Activated CD4-positive, alpha-beta T cell treated with anti-CD3 and anti-CD28 coated beads, Interleukin-2, amount 10 ng/mL, durations not matched to agents 24 days and 14 days (primary cell): ENCODE data around the gene CAMK1G. TPM values are rescaled to one million over a fixed set of nuclear protein-coding genes. Genes with fewer than 3 reads are reported as not detected.
A peak's percentile ranks its signal among the peaks of the same experiment; 100 is the strongest.

Experiments
- DNase-seq: peaks from one replicate; pipeline ENCODE4 v3.0.0; 2022
- H3K27ac Mint-ChIP-seq: one replicate; pipeline ENCODE4 v1.8.0; 2022; ENCODE audit warnings: mild to moderate bottlenecking, mixed read lengths
- H3K27me3 Mint-ChIP-seq: one replicate; pipeline ENCODE4 v1.8.0; 2022; ENCODE audit warnings: mixed read lengths
- H3K36me3 Mint-ChIP-seq: one replicate; pipeline ENCODE4 v1.8.0; 2022; ENCODE audit warnings: low read depth, mild to moderate bottlenecking, mixed read lengths
- H3K4me1 Mint-ChIP-seq: one replicate; pipeline ENCODE4 v1.8.0; 2021; ENCODE audit warnings: mixed read lengths
- H3K4me3 Mint-ChIP-seq: one replicate; pipeline ENCODE4 v1.8.0; 2022; ENCODE audit warnings: mild to moderate bottlenecking, moderate library complexity, mixed read lengths
- H3K9me3 Mint-ChIP-seq: one replicate; pipeline ENCODE4 v1.8.0; 2021; ENCODE audit warnings: mixed read lengths
- intact Hi-C: fragments of 100-400 bp; cut with micrococcal nuclease; formaldehyde crosslinking; loops from one replicate; pipeline ENCODE4 v1.15.1; 2023
- total RNA-seq: library from RNA; stranded (reverse); gene quantifications from 2 replicates; pipeline ENCODE4 v1.2.3, GENCODE V29; 2022

CAMK1G gene
- total RNA-seq, 1 donor from 2014 or later, result 0.54 TPM

- no peak overlapping the region for H3K4me3 Mint-ChIP-seq
Observed at GRCh38 chr1:209622841-209623829, 39.6 kb downstream of the CAMK1G start.

DNA sequence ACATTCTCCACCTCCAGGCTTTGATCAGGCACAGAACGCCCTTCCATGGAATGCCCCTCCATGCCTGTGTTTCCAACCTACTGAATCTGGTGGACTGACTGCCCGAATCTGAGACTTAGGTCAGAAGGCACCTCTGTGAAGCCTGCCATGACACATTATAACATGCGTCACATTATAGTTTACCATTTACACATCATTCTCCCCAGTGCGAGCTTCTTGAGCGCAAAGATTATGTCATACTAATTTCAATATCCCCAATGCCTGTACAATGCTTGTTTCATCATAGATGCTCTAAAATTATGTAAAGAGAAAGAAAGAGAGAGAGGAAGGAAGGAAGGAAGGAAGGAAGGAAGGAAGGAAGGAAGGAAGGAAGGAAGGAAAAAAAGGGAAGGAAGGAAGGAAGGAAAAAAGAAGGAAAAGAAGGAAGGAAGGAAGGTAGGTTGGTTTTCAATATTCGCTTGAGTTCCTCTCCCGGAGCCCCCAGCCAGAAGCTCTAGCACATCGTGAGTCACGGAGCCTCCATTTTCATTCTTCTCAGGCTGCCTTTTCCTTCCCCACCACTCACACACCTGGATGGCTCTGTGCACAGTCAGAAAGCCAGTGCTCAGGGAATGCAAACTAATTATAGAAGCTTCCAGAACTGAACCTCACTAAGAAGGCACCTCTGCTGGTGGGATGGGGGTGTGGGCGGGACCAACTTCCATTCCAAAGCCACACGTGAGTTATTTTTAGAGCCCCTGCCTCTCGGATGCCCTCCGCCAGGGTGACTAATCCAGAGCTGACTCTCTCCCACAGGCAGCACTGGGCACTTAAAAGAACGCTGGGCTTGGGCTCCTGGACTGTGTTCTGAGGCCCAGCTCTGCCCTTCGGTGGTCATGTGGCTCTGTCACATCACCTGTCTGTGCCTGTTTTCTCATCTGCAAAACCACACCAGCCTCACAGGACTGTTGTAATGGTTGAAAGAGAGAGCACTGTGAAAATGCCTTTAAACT lies 41.3 kb downstream of the CAMK1G start:
- intact Hi-C loops, result no loop called here
- no peaks in the 10 kb centered on the region for H3K27me3 Mint-ChIP-seq
- no peak overlapping the region for H3K27ac Mint-ChIP-seq
- peaks cover 8% of the 10 kb centered on the region for H3K4me1 Mint-ChIP-seq
- no peak for DNase-seq
- H3K36me3 Mint-ChIP-seq, result peaks cover 3% of the 10 kb centered on the region
- no peak overlapping the region for H3K4me3 Mint-ChIP-seq
- no peaks in the 10 kb centered on the region for H3K9me3 Mint-ChIP-seq

More at GRCh38 chr1:209622841-209623829, 39.6 kb downstream of the CAMK1G start:
- H3K4me1 Mint-ChIP-seq, result peaks cover 3% of the 10 kb centered on the region
- H3K27ac Mint-ChIP-seq, result no peak overlapping the region
- peaks cover 3% of the 10 kb centered on the region for H3K36me3 Mint-ChIP-seq
- intact Hi-C loops, result no loop called here
- no peak for DNase-seq
- no peaks in the 10 kb centered on the region for H3K27me3 Mint-ChIP-seq
- H3K9me3 Mint-ChIP-seq, result no peaks in the 10 kb centered on the region

DNA sequence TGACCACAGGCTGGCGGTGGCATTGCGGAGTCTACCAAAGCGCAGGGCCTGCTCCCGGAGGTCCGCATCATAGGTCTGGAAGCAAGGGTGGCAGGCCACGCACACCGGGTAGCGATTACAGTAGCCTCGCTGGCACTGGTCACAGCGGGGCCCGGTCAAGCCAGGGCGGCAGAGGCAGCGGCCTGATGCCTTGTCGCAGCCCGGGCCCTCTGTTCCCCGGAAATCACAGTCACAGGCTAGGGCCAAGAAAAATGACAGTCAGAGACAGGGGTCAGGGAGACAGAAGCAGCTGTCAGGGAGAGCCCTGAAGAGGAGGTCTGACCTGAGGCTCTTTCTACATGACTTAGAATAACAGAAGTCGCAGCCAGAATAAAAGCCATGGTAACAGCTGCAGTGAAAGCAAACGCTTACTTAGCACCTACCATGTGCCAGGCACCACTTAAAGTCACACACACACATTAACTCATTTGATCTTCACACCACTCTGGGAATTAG lies 42.3 kb downstream of the CAMK1G start:
- H3K27me3 Mint-ChIP-seq, result no peaks in the 10 kb centered on the region
- H3K36me3 Mint-ChIP-seq, result peaks cover 3% of the 10 kb centered on the region
- H3K27ac Mint-ChIP-seq, result no peak overlapping the region
- H3K4me3 Mint-ChIP-seq, result no peak overlapping the region
- intact Hi-C loops, result loop anchor here (2.0 kb wide), 2 partner anchors 49 to 57 kb away; no protein-coding TSS in a partner anchor
- DNase-seq, result no peak
- H3K4me1 Mint-ChIP-seq, result peaks cover 8% of the 10 kb centered on the region
- no peaks in the 10 kb centered on the region for H3K9me3 Mint-ChIP-seq

DNA sequence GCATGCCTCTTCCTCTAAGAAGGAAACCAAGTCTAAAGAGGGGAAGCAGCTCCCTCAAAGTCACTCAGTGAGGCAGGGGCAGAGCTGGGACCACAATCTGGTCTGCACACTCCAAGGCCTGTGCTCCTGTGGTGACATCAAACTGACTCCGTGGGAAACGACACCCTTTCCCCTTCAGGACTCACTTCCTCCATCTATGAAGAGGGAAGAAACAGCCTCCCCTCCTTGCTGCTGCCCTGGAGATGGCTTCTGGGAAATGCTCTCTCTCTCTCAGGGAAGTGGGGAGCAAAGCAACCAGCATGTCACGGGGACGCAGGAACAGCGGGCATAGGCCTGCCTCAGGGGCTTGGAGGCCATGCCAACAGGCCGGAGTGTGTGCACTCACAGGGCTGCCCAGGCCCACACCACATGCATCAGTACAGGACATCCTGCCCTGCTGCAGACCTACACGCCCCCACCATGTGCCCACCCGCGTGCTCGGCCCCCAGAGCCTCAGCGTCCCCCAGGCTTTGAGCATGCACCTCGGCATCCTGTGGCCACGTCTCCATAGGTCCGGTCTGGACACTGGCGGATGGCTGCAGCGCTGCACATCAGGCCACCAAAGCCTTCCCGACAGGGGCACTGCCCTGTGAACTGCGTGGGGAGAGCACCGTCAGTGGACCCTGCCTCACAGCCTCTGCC lies 43.0 kb downstream of the CAMK1G start:
- H3K27ac Mint-ChIP-seq, result no peak overlapping the region
- intact Hi-C loops, result loop anchor here (1.0 to 2.0 kb wide), 3 partner anchors 50 to 67 kb away; no protein-coding TSS in a partner anchor
- H3K4me1 Mint-ChIP-seq, result peaks cover 8% of the 10 kb centered on the region
- DNase-seq, result no peak
- no peaks in the 10 kb centered on the region for H3K27me3 Mint-ChIP-seq
- no peaks in the 10 kb centered on the region for H3K9me3 Mint-ChIP-seq
- no peak overlapping the region for H3K4me3 Mint-ChIP-seq
- peaks cover 3% of the 10 kb centered on the region for H3K36me3 Mint-ChIP-seq

DNA sequence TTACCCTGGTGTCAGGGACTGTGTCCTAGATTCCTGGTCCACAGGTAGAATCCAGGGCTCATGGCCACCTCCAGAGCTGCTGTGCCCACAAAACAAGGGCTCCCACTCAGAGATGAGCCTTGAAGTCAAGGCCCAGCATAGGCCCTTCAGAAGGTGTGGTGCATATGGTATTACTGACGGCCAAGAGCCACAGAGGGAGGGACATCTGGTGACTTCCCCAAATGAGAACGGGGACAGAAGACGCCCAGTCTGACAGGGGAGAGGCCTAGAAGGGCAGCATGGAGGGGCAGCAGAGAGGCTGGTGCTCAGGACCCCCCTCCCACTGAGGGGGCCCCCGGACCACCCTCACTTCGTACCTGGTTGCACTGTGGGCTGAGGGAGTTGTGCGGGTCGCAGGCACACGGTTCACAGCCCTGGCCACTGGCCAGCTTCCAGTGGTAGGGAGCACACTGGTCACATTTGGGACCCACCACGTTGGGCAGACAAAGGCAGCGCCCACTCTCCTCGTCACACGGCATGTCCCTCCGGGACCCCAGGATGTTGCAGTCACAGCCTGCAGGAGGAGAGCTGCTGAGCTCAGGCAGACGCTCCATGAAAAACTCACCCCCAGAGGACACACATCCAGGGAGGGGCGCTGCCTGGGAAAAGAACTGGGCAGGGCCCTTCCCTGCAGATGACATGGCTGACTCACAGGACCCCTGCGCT lies 43.7 kb downstream of the CAMK1G start:
- no peak overlapping the region for H3K4me3 Mint-ChIP-seq
- no peak for DNase-seq
- peak overlapping the region; percentile 38 for H3K27ac Mint-ChIP-seq
- peaks cover 8% of the 10 kb centered on the region for H3K4me1 Mint-ChIP-seq
- H3K27me3 Mint-ChIP-seq, result no peaks in the 10 kb centered on the region
- H3K36me3 Mint-ChIP-seq, result no peaks in the 10 kb centered on the region
- intact Hi-C loops, result loop anchor here (1.0 to 2.0 kb wide), 3 partner anchors 50 to 66 kb away; no protein-coding TSS in a partner anchor
- no peaks in the 10 kb centered on the region for H3K9me3 Mint-ChIP-seq

- intact Hi-C loops, result loop anchor here (1.0 to 2.0 kb wide), 4 partner anchors 25 to 66 kb away; no protein-coding TSS in a partner anchor
- no peak overlapping the region for H3K4me3 Mint-ChIP-seq
- no peaks in the 10 kb centered on the region for H3K9me3 Mint-ChIP-seq
- no peaks in the 10 kb centered on the region for H3K36me3 Mint-ChIP-seq
- peak; percentile 94 for DNase-seq
- no peaks in the 10 kb centered on the region for H3K27me3 Mint-ChIP-seq
- H3K27ac Mint-ChIP-seq, result peak overlapping the region; percentile 38
- peaks cover 8% of the 10 kb centered on the region for H3K4me1 Mint-ChIP-seq
Observed at GRCh38 chr1:209627732-209628196, 44.2 kb downstream of the CAMK1G start.

GRCh38 chr1:209628618-209629299 lies 45.2 kb downstream of the CAMK1G start:
- Mint-ChIP-seq H3K27me3 (no peaks in the 10 kb centered on the region), H3K27ac (no peak overlapping the region), H3K36me3 (peaks cover 2% of the 10 kb centered on the region), H3K4me3 (no peak overlapping the region), H3K4me1 (peaks cover 15% of the 10 kb centered on the region), H3K9me3 (no peaks in the 10 kb centered on the region)
- intact Hi-C loops, result loop anchor here (1.0 kb wide), 1 partner anchor 26 kb away; no protein-coding TSS in a partner anchor
- no peak for DNase-seq

GRCh38 chr1:209629621-209630382 lies 46.3 kb downstream of the CAMK1G start:
- H3K4me1 Mint-ChIP-seq, result peaks cover 19% of the 10 kb centered on the region
- H3K27ac Mint-ChIP-seq, result no peak overlapping the region
- no peak for DNase-seq
- peaks cover 2% of the 10 kb centered on the region for H3K36me3 Mint-ChIP-seq
- H3K9me3 Mint-ChIP-seq, result no peaks in the 10 kb centered on the region
- H3K4me3 Mint-ChIP-seq, result no peak overlapping the region
- intact Hi-C loops, result no loop called here
- no peaks in the 10 kb centered on the region for H3K27me3 Mint-ChIP-seq

DNA sequence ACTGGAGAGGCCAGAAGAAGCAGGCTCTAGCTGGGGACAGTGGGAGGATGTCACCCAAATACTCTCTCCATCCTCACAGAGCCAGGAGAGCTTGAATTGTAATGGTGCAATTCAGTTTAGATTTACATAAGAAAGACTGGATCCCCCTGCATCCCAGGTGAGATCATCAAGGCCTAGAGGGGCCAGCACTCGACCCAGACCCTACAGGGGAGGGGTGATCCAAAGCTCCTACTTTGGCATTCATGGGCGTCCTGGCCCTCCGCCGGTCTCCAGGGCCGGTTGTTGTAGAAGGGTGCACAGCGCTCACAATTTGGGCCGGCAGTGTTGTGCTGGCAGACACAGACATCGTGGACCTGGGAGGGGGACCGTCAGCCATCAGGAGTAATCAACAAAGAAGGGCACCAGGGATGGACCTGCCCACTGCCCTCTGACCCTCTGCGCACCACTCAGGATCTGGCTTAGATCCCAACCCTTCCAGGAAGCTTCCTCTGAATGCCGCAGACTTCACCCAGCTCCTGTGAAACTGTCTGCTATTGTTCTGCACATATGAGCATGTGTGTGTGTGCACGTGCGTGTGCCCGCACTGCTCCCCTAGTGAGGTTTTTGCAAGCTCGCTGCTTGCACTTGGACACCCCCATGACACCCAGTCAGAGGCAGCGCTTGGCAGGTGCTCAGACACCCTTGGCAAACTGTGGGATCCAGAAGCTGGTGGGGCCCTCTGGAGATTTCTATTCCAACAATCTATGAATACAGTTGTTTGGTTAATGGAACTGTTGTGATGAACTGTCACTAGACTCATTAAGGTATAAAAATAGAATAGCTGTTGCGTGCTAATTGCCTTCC lies 47.1 kb downstream of the CAMK1G start:
- no peak for DNase-seq
- Mint-ChIP-seq H3K36me3 (peaks cover 7% of the 10 kb centered on the region), H3K27ac (no peak overlapping the region), H3K27me3 (no peaks in the 10 kb centered on the region), H3K9me3 (no peaks in the 10 kb centered on the region), H3K4me1 (peaks cover 25% of the 10 kb centered on the region), H3K4me3 (no peak overlapping the region)
- intact Hi-C loops, result no loop called here

DNA sequence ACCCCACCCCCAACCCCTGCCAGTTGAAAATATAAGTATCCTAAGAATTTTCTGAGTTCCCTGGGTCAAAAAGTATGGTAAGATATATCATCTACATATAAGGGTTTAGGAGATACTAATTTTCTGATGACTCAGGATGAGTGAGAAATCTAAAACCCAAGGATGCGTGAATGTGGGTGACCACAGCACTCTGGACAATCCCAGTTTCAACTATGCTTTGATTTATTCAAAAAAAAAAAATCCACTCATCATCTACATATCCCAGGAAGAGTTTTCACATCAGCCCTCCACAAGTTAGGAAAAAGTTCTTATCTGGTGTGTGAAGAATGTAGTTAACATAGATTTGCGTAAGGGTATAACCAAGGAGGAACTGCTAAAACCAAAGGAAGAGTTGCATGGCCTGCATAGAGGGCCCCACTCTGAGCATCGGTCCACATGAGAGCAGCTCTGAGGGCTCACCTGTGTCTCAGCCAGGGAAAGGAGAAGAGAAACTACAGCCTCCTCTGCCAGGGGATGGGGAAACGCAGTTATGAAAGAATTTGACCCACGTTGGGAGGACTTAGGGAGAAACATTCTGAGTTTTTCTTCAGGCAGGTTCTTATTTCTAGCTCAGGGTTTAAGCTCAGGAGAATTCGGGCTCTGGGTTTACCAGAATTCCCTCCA lies 50.0 kb downstream of the CAMK1G start:
- Mint-ChIP-seq H3K27ac (no peak overlapping the region), H3K36me3 (peaks cover 12% of the 10 kb centered on the region), H3K4me3 (no peak overlapping the region), H3K4me1 (peaks cover 26% of the 10 kb centered on the region), H3K9me3 (no peaks in the 10 kb centered on the region), H3K27me3 (no peaks in the 10 kb centered on the region)
- intact Hi-C loops, result no loop called here
- DNase-seq, result no peak
